Measurements from ENCODE around the gene PDLIM3.
A peak's percentile ranks its signal among the peaks of the same experiment; 100 is the strongest.

PDLIM3 gene

GRCh38 chr4:185471235-185472102 lies 63.8 kb downstream of the PDLIM3 start, which contains the start of gene CCDC110:
TSS of gene CCDC110 (minus strand) at chr4:185471733. CDS start at chr4:185471683, 50 bp downstream.
- Histone ChIP-seq H3K4me3 (ENCODE audit: low read length in 2 of 2) (peak within 1 kb of the TSS; percentile 96 to 97), H3K9me3 (ENCODE audit: control insufficient read depth in 2 of 2, low read length in 2 of 2) (no peaks in the 10 kb centered on the region), H3K36me3 (ENCODE audit: control insufficient read depth in 2 of 2, insufficient read depth in 2 of 2, low read length in 2 of 2) (no peaks in the 10 kb centered on the region), H3K9ac (ENCODE audit: low read length in 2 of 2) (peak within 1 kb of the TSS; percentile 77 to 92), H3K27ac (ENCODE audit: low read length) (peak within 1 kb of the TSS; percentile 49), H3K27me3 (ENCODE audit: control insufficient read depth in 1 of 2, insufficient read depth in 2 of 2, low read length in 2 of 2) (no peaks in the 10 kb centered on the region), H3K4me1 (ENCODE audit: control insufficient read depth, insufficient read depth, low read length) (peaks cover 4% of the 10 kb centered on the region)

GRCh38 chr4:185470501-185471195 lies 64.7 kb downstream of the PDLIM3 start:
- Histone ChIP-seq H3K27me3 (ENCODE audit: control insufficient read depth in 1 of 2, insufficient read depth in 2 of 2, low read length in 2 of 2) (no peaks in the 10 kb centered on the region), H3K9ac (ENCODE audit: low read length in 2 of 2) (peak overlapping the region; percentile 77 to 92), H3K36me3 (ENCODE audit: control insufficient read depth in 2 of 2, insufficient read depth in 2 of 2, low read length in 2 of 2) (no peaks in the 10 kb centered on the region), H3K27ac (ENCODE audit: low read length) (peak overlapping the region; percentile 49), H3K9me3 (ENCODE audit: control insufficient read depth in 2 of 2, low read length in 2 of 2) (no peaks in the 10 kb centered on the region), H3K4me1 (ENCODE audit: control insufficient read depth, insufficient read depth, low read length) (peaks cover 4% of the 10 kb centered on the region), H3K4me3 (ENCODE audit: low read length in 2 of 2) (peak overlapping the region; percentile 96 to 97)

- no peak overlapping the region for H3K4me3 ChIP-seq (ENCODE audit: low read length in 2 of 2)
- H3K4me1 ChIP-seq (ENCODE audit: control insufficient read depth, insufficient read depth, low read length): peaks cover 4% of the 10 kb centered on the region
- H3K9me3 ChIP-seq (ENCODE audit: control insufficient read depth in 2 of 2, low read length in 2 of 2): no peaks in the 10 kb centered on the region
- no peaks in the 10 kb centered on the region for H3K36me3 ChIP-seq (ENCODE audit: control insufficient read depth in 2 of 2, insufficient read depth in 2 of 2, low read length in 2 of 2)
- H3K27ac ChIP-seq (ENCODE audit: low read length): no peak overlapping the region
- H3K9ac ChIP-seq (ENCODE audit: low read length in 2 of 2): no peak overlapping the region
- no peaks in the 10 kb centered on the region for H3K27me3 ChIP-seq (ENCODE audit: control insufficient read depth in 1 of 2, insufficient read depth in 2 of 2, low read length in 2 of 2)
These were observed 65.6 kb downstream of the PDLIM3 start for GRCh38 chr4:185469580-185470154.

GRCh38 chr4:185468999-185469398 lies 66.3 kb downstream of the PDLIM3 start:
- Histone ChIP-seq H3K36me3 (ENCODE audit: control insufficient read depth in 2 of 2, insufficient read depth in 2 of 2, low read length in 2 of 2) (no peaks in the 10 kb centered on the region), H3K27ac (ENCODE audit: low read length) (no peak overlapping the region), H3K9me3 (ENCODE audit: control insufficient read depth in 2 of 2, low read length in 2 of 2) (no peaks in the 10 kb centered on the region), H3K9ac (ENCODE audit: low read length in 2 of 2) (no peak overlapping the region), H3K4me3 (ENCODE audit: low read length in 2 of 2) (no peak overlapping the region), H3K27me3 (ENCODE audit: control insufficient read depth in 1 of 2, insufficient read depth in 2 of 2, low read length in 2 of 2) (no peaks in the 10 kb centered on the region), H3K4me1 (ENCODE audit: control insufficient read depth, insufficient read depth, low read length) (peaks cover 4% of the 10 kb centered on the region)

- Histone ChIP-seq H3K27me3 (ENCODE audit: control insufficient read depth in 1 of 2, insufficient read depth in 2 of 2, low read length in 2 of 2) (no peaks in the 10 kb centered on the region), H3K9me3 (ENCODE audit: control insufficient read depth in 2 of 2, low read length in 2 of 2) (no peaks in the 10 kb centered on the region), H3K4me3 (ENCODE audit: low read length in 2 of 2) (no peak overlapping the region), H3K9ac (ENCODE audit: low read length in 2 of 2) (no peak overlapping the region), H3K4me1 (ENCODE audit: control insufficient read depth, insufficient read depth, low read length) (peaks cover 4% of the 10 kb centered on the region), H3K27ac (ENCODE audit: low read length) (no peak overlapping the region), H3K36me3 (ENCODE audit: control insufficient read depth in 2 of 2, insufficient read depth in 2 of 2, low read length in 2 of 2) (no peaks in the 10 kb centered on the region)
These were observed 67.3 kb downstream of the PDLIM3 start for GRCh38 chr4:185467991-185468390.

- no peaks in the 10 kb centered on the region for H3K36me3 ChIP-seq (ENCODE audit: control insufficient read depth in 2 of 2, insufficient read depth in 2 of 2, low read length in 2 of 2)
- no peak overlapping the region for H3K4me3 ChIP-seq (ENCODE audit: low read length in 2 of 2)
- no peaks in the 10 kb centered on the region for H3K27me3 ChIP-seq (ENCODE audit: control insufficient read depth in 1 of 2, insufficient read depth in 2 of 2, low read length in 2 of 2)
- peaks cover 4% of the 10 kb centered on the region for H3K4me1 ChIP-seq (ENCODE audit: control insufficient read depth, insufficient read depth, low read length)
- H3K9me3 ChIP-seq (ENCODE audit: control insufficient read depth in 2 of 2, low read length in 2 of 2): no peaks in the 10 kb centered on the region
- H3K9ac ChIP-seq (ENCODE audit: low read length in 2 of 2): no peak overlapping the region
- no peak overlapping the region for H3K27ac ChIP-seq (ENCODE audit: low read length)
These were observed 68.2 kb downstream of the PDLIM3 start for GRCh38 chr4:185467101-185467500.

GRCh38 chr4:185465707-185466106 lies 69.6 kb downstream of the PDLIM3 start:
- H3K4me1 ChIP-seq (ENCODE audit: control insufficient read depth, insufficient read depth, low read length): peaks cover 4% of the 10 kb centered on the region

GRCh38 chr4:185464887-185465286 lies 70.4 kb downstream of the PDLIM3 start:
- Histone ChIP-seq H3K4me1 (ENCODE audit: control insufficient read depth, insufficient read depth, low read length) (no peaks in the 10 kb centered on the region), H3K9ac (ENCODE audit: low read length in 2 of 2) (no peak overlapping the region), H3K4me3 (ENCODE audit: low read length in 2 of 2) (no peak overlapping the region), H3K27me3 (ENCODE audit: control insufficient read depth in 1 of 2, insufficient read depth in 2 of 2, low read length in 2 of 2) (no peaks in the 10 kb centered on the region), H3K9me3 (ENCODE audit: control insufficient read depth in 2 of 2, low read length in 2 of 2) (no peaks in the 10 kb centered on the region), H3K27ac (ENCODE audit: low read length) (no peak overlapping the region), H3K36me3 (ENCODE audit: control insufficient read depth in 2 of 2, insufficient read depth in 2 of 2, low read length in 2 of 2) (no peaks in the 10 kb centered on the region)

More at GRCh38 chr4:185465707-185466106, 69.6 kb downstream of the PDLIM3 start:
- Histone ChIP-seq H3K36me3 (ENCODE audit: control insufficient read depth in 2 of 2, insufficient read depth in 2 of 2, low read length in 2 of 2) (no peaks in the 10 kb centered on the region), H3K27me3 (ENCODE audit: control insufficient read depth in 1 of 2, insufficient read depth in 2 of 2, low read length in 2 of 2) (no peaks in the 10 kb centered on the region), H3K9ac (ENCODE audit: low read length in 2 of 2) (no peak overlapping the region), H3K27ac (ENCODE audit: low read length) (no peak overlapping the region), H3K4me3 (ENCODE audit: low read length in 2 of 2) (no peak overlapping the region), H3K9me3 (ENCODE audit: control insufficient read depth in 2 of 2, low read length in 2 of 2) (no peaks in the 10 kb centered on the region)

- no peak overlapping the region for H3K27ac ChIP-seq (ENCODE audit: low read length)
- H3K4me1 ChIP-seq (ENCODE audit: control insufficient read depth, insufficient read depth, low read length): no peaks in the 10 kb centered on the region
- no peaks in the 10 kb centered on the region for H3K27me3 ChIP-seq (ENCODE audit: control insufficient read depth in 1 of 2, insufficient read depth in 2 of 2, low read length in 2 of 2)
- no peaks in the 10 kb centered on the region for H3K36me3 ChIP-seq (ENCODE audit: control insufficient read depth in 2 of 2, insufficient read depth in 2 of 2, low read length in 2 of 2)
- H3K9me3 ChIP-seq (ENCODE audit: control insufficient read depth in 2 of 2, low read length in 2 of 2): no peaks in the 10 kb centered on the region
- H3K9ac ChIP-seq (ENCODE audit: low read length in 2 of 2): no peak overlapping the region
- H3K4me3 ChIP-seq (ENCODE audit: low read length in 2 of 2): no peak overlapping the region
These were observed 71.1 kb downstream of the PDLIM3 start for GRCh38 chr4:185464183-185464582.

GRCh38 chr4:185463541-185463940 lies 71.8 kb downstream of the PDLIM3 start:
- no peaks in the 10 kb centered on the region for H3K27me3 ChIP-seq (ENCODE audit: control insufficient read depth in 1 of 2, insufficient read depth in 2 of 2, low read length in 2 of 2)
- H3K9me3 ChIP-seq (ENCODE audit: control insufficient read depth in 2 of 2, low read length in 2 of 2): no peaks in the 10 kb centered on the region
- H3K9ac ChIP-seq (ENCODE audit: low read length in 2 of 2): no peak overlapping the region
- H3K36me3 ChIP-seq (ENCODE audit: control insufficient read depth in 2 of 2, insufficient read depth in 2 of 2, low read length in 2 of 2): no peaks in the 10 kb centered on the region
- no peak overlapping the region for H3K27ac ChIP-seq (ENCODE audit: low read length)
- no peak overlapping the region for H3K4me3 ChIP-seq (ENCODE audit: low read length in 2 of 2)
- no peaks in the 10 kb centered on the region for H3K4me1 ChIP-seq (ENCODE audit: control insufficient read depth, insufficient read depth, low read length)
